ENCODE measurements around the gene MSRB3.
A peak's percentile ranks its signal among the peaks of the same experiment; 100 is the strongest.

- TF ChIP-seq CTCF (IDR thresholded peaks at IDR 0.05): peak in 4 of 7 experiments; percentile 11 to 40 (median 34)
- TF ChIP-seq POLR2AphosphoS5 (IDR thresholded peaks at IDR 0.05): peak; percentile 59 to 79 (median 66)
- no peak for TF ChIP-seq EP300 (IDR thresholded peaks at IDR 0.05)
These were observed 28.1 kb downstream of the MSRB3 start for GRCh38 chr12:65306366-65307168.
